ENCODE results near the gene ACTL10. TPM values are rescaled to one million over a fixed set of nuclear protein-coding genes. Genes with fewer than 3 reads are reported as not detected.

ACTL10 gene
- total and polyA plus RNA-seq, 2 of the 4 experiments (the other 2 are of a cell fraction), result 0.18 to 0.43 TPM

- dilution Hi-C loops (cut with HindIII; ENCODE audit: low sequenced_read_pairs, unreplicated experiment) (no loop called here), in situ Hi-C loops (cut with MboI; ENCODE audit: low sequenced_read_pairs) (no loop called here), intact Hi-C loops (cut with micrococcal nuclease) (no loop called here)
- Histone ChIP-seq H3K18ac (ENCODE audit: low read depth, low read length) (no peak overlapping the region), H3K4ac (ENCODE audit: low read depth, low read length) (no peak overlapping the region), H3K36me3 (ENCODE audit: control insufficient read depth, insufficient read depth, low read length) (no peaks in the 10 kb centered on the region), H3K4me1 (ENCODE audit: control insufficient read depth, insufficient read depth, low read length) (peaks cover 9% of the 10 kb centered on the region), H3K56ac (ENCODE audit: extremely low read depth, insufficient read depth, low read length) (no peak overlapping the region), H3K27me3 (ENCODE audit: control insufficient read depth, insufficient read depth, low read length) (no peaks in the 10 kb centered on the region), H3K9me1 (ENCODE audit: insufficient read depth, low read length) (0 out of 2 replicates have a peak, but pooled peaks cover 11% of the 10 kb centered on the region), H3K79me1 (ENCODE audit: low read depth in 1 of 2, low read length in 2 of 2) (peaks cover 0 to 11% of the 10 kb centered on the region in 2 experiments; a peak in 2 of 4 replicates), H2AK5ac (ENCODE audit: low read depth, low read length) (no peak overlapping the region), H4K8ac (ENCODE audit: low read depth in 2 of 2, low read length in 2 of 2) (no peak overlapping the region), H3K9ac (ENCODE audit: low read depth, low read length) (no peak overlapping the region), H2BK15ac (ENCODE audit: low read depth, low read length) (no peak overlapping the region), H2AFZ (replicated peaks; ENCODE audit: low read length, poor library complexity) (no peak overlapping the region), H3K14ac (replicated peaks; ENCODE audit: low read depth, low read length) (no peak overlapping the region), H2AK9ac (replicated peaks; ENCODE audit: low read depth, low read length, poor library complexity) (no peak overlapping the region), H2BK20ac (ENCODE audit: low read depth, low read length) (no peak overlapping the region), H3K23ac (ENCODE audit: low read depth, low read length) (no peak overlapping the region), H3K4me2 (ENCODE audit: low read depth, low read length) (no peak overlapping the region), H3K9me3 (ENCODE audit: control insufficient read depth, insufficient read depth, low read length) (no peaks in the 10 kb centered on the region), H4K20me1 (ENCODE audit: insufficient read depth, low read length) (no peaks in the 10 kb centered on the region), H4K91ac (ENCODE audit: insufficient read depth, low read depth, low read length) (no peak overlapping the region), H3K27ac (ENCODE audit: insufficient read depth, low read length) (no peak overlapping the region), H3K4me3 (ENCODE audit: insufficient read depth, low read depth, low read length) (no peak overlapping the region), H4K5ac (ENCODE audit: low read depth, low read length) (no peak overlapping the region), H2BK120ac (ENCODE audit: low read depth, low read length) (no peak overlapping the region), H2BK5ac (ENCODE audit: low read depth, low read length, poor library complexity, severe bottlenecking) (no peak overlapping the region)
- ChIA-PET POLR2A (ENCODE audit: unreplicated experiment) (no interaction called here), CTCF (no interaction called here)
- DNase-seq (no peak), ATAC-seq (ENCODE audit: low read depth) (no peak)
- WGBS, 2 experiments (ENCODE audit: extremely low coverage in 2 of 2, insufficient read length in 1 of 2), result no CpG with 5 or more reads among the region's 1 CpG
- TF ChIP-seq ELK1 (IDR thresholded peaks at IDR 0.05; ENCODE audit: borderline replicate concordance, low read depth, low read length), result no peak
- TF ChIP-seq CEBPB (IDR thresholded peaks at IDR 0.05; ENCODE audit: low read depth, low read length), result no peak
- TF ChIP-seq NFE2L2 (IDR thresholded peaks at IDR 0.05; ENCODE audit: low read depth, low read length), result no peak
- no peak for TF ChIP-seq RCOR1 (IDR thresholded peaks at IDR 0.05; ENCODE audit: insufficient replicate concordance, low read length)
- TF ChIP-seq SMC3 (IDR thresholded peaks at IDR 0.05; ENCODE audit: low read depth, low read length), result no peak
- no peak for TF ChIP-seq BHLHE40 (IDR thresholded peaks at IDR 0.05; ENCODE audit: low read depth, low read length)
- no peak for TF ChIP-seq CHD1 (IDR thresholded peaks at IDR 0.05; ENCODE audit: low read depth, low read length)
- no peak for TF ChIP-seq MXI1 (IDR thresholded peaks at IDR 0.05; ENCODE audit: borderline replicate concordance, low read depth, low read length)
- TF ChIP-seq RFX5 (IDR thresholded peaks at IDR 0.05; ENCODE audit: low read depth, low read length), result no peak
- no peak for TF ChIP-seq USF2 (IDR thresholded peaks at IDR 0.05; ENCODE audit: low read depth, low read length)
- no peak for TF ChIP-seq MAZ (IDR thresholded peaks at IDR 0.05; ENCODE audit: borderline replicate concordance, low read depth, low read length)
- no peak for TF ChIP-seq POLR2A (IDR thresholded peaks at IDR 0.05; ENCODE audit: low read depth, low read length)
- TF ChIP-seq RAD21 (IDR thresholded peaks at IDR 0.05; ENCODE audit: low read length), result no peak
- TF ChIP-seq FOS (IDR thresholded peaks at IDR 0.05; ENCODE audit: low read depth, low read length), result no peak
- no peak for TF ChIP-seq CTCF (conservative IDR thresholded peaks at IDR 0.05; ENCODE audit: low read depth, low read length)
- TF ChIP-seq MAFK (IDR thresholded peaks at IDR 0.05; ENCODE audit: low read depth, low read length), result no peak
- BruUV-seq (replicated peaks), result no TSS peak
Observed at GRCh38 chr20:33689493-33689892, 22.8 kb downstream of the ACTL10 start.
